ENCODE results near the gene PLEK. TPM values are rescaled to one million over a fixed set of nuclear protein-coding genes. Genes with fewer than 3 reads are reported as not detected.

Gene PLEK
- total and polyA plus RNA-seq, 11 donors, result 1.3 to 90.0 (median 3.1) TPM

DNA sequence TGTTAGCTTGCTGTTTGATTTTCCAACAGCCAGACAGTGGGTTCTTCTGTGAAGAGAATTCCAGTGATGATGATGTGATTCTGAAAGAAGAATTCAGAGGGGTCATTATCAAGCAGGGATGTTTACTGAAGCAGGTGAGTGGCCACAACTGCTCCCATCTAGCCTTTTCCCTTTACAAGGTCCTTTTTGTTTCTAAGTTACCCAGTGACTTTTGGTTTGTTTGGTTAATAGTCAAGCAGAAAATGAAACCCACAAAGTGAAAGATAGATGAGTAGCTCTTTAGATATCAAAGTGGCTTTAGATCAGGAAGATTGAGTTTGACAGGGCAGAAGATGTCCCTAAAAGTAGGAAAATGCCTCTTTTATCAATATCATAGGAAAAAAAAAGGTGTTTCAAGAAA lies 23.3 kb downstream of the PLEK start:
- intact Hi-C loops (cut with DNase I), result no loop called here
- Histone ChIP-seq H3K36me3 (peaks cover 0 to 77% (median 0%) of the 10 kb centered on the region in 9 donors), H3K4me1 (peaks cover 0 to 90% (median 17%) of the 10 kb centered on the region in 12 donors), H3K9me3 (no peaks in the 10 kb centered on the region), H3K4me3 (no peak overlapping the region), H3K27me3 (no peaks in the 10 kb centered on the region), H3K27ac (peak overlapping the region in 1 of 12 donors; percentile 73)
- ATAC-seq (no peak), DNase-seq (no peak)
- TF ChIP-seq, protein P1, sequence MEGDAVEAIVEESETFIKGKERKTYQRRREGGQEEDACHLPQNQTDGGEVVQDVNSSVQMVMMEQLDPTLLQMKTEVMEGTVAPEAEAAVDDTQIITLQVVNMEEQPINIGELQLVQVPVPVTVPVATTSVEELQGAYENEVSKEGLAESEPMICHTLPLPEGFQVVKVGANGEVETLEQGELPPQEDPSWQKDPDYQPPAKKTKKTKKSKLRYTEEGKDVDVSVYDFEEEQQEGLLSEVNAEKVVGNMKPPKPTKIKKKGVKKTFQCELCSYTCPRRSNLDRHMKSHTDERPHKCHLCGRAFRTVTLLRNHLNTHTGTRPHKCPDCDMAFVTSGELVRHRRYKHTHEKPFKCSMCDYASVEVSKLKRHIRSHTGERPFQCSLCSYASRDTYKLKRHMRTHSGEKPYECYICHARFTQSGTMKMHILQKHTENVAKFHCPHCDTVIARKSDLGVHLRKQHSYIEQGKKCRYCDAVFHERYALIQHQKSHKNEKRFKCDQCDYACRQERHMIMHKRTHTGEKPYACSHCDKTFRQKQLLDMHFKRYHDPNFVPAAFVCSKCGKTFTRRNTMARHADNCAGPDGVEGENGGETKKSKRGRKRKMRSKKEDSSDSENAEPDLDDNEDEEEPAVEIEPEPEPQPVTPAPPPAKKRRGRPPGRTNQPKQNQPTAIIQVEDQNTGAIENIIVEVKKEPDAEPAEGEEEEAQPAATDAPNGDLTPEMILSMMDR (IDR thresholded peaks at IDR 0.05), result no peak
- TF ChIP-seq POLR2A (IDR thresholded peaks at IDR 0.05), result no peak

DNA sequence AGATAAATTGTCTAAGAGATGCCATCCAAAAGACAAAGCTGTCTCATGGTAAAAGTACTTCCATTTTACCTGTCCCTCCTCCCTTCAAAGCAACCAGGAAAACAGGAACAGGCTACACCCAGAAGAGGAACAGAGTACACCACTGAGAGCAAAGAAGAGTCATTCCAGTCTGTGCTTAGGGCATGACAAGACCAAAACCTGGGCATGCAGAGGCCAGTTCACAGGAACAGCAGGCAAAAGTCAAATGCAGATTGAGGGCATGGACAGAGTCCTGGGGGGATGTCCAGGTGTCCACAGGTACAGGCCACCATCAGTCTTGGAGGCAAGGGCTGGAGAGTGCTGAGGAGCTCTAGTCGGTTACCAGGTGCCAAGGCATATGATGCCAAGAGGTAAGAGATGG lies 23.7 kb downstream of the PLEK start:
- Histone ChIP-seq H3K27me3 (no peaks in the 10 kb centered on the region), H3K4me1 (peaks cover 0 to 86% (median 17%) of the 10 kb centered on the region in 12 donors), H3K27ac (peak overlapping the region in 1 of 12 donors; percentile 73), H3K9me3 (no peaks in the 10 kb centered on the region), H3K4me3 (no peak overlapping the region), H3K36me3 (peaks cover 0 to 77% (median 0%) of the 10 kb centered on the region in 9 donors)
- no peak for TF ChIP-seq POLR2A (IDR thresholded peaks at IDR 0.05)
- TF ChIP-seq, protein P1 (IDR thresholded peaks at IDR 0.05), result no peak
- intact Hi-C loops (cut with DNase I), result no loop called here
- DNase-seq (no peak), ATAC-seq (no peak)
- WGBS, 4 donors, result 83 to 95% (median 88%) methylated on average over 1 of the region's 1 CpG

DNA sequence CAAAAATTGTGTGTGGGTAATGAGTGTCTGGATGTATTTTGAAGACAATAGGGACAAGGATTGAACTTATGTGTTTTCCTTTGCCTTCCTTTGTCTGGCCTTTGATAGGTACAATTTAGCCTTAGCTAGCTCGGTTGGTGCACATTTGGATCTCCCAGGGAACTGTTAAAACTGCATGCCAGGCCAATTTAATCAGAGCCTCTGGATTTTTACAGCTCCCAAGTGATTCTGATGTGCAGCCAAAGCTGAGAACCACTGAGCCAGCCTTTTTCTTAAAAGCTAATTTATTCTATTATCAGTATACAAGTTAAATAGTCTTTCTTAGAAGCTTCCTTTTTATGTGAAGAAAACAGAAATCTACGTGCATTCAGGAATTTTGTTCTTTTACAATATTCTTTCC lies 25.0 kb downstream of the PLEK start:
- Histone ChIP-seq H3K9me3 (no peaks in the 10 kb centered on the region), H3K4me1 (peaks cover 0 to 73% (median 17%) of the 10 kb centered on the region in 12 donors), H3K27ac (peak overlapping the region in 2 of 12 donors; percentile 0 to 4), H3K36me3 (peaks cover 0 to 85% (median 0%) of the 10 kb centered on the region in 9 donors), H3K4me3 (no peak overlapping the region), H3K27me3 (no peaks in the 10 kb centered on the region)
- 44 to 58% (median 55%) methylated on average over 2 of the region's 2 CpGs for WGBS, 4 donors
- ATAC-seq, result peak in 1 of 4 donors; percentile 50
- no peak for DNase-seq
- no peak for TF ChIP-seq POLR2A (IDR thresholded peaks at IDR 0.05)
- TF ChIP-seq, protein P1 (IDR thresholded peaks at IDR 0.05), result no peak
- intact Hi-C loops (cut with DNase I), result no loop called here

DNA sequence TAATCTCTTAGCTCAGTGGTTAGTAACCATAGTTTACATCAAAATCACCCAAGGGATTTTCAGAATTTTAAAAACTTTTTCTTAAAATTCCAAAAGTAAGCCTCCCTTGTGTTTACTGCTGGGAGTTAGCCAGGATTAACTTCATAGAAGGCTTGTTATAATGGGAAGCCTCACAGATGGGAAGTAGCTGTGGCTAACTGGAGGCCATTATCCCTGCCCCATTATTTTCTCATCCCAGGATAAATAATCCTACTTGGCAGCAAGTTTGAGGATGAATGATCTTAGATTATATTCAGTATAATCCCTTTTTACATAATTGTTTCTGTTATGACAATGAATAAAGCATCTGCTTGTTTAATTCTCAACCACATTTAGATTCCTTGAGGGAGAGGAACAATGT lies 25.5 kb downstream of the PLEK start:
- peak overlapping the region in 2 of 12 donors; percentile 0 to 33 for H3K27ac ChIP-seq
- intact Hi-C loops (cut with DNase I), result no loop called here
- H3K36me3 ChIP-seq, result peaks cover 0 to 90% (median 0%) of the 10 kb centered on the region in 9 donors
- DNase-seq, result no peak
- no peaks in the 10 kb centered on the region for H3K9me3 ChIP-seq
- TF ChIP-seq POLR2A (IDR thresholded peaks at IDR 0.05), result no peak
- TF ChIP-seq, protein P1 (IDR thresholded peaks at IDR 0.05), result no peak
- ATAC-seq, result no peak
- H3K4me3 ChIP-seq, result no peak overlapping the region
- no peaks in the 10 kb centered on the region for H3K27me3 ChIP-seq
- peaks cover 0 to 68% (median 17%) of the 10 kb centered on the region in 12 donors for H3K4me1 ChIP-seq

Measured in heart left ventricle (tissue), 16 donors.